Adipocyte (in vitro differentiated cells): ENCODE results near the gene FAM229B.
"Not testable (repeated sequence)": the region's sequence is repeated elsewhere in the genome, so short reads cannot be mapped to it uniquely, and the experiment has no call there.

Experiments
- DNase-seq: peaks from one replicate; pipeline ENCODE4 v3.0.0-alpha.2; 2015; ENCODE audit warnings: low read depth
- H3K27me3 ChIP-seq: replicated peaks from 2 replicates; pipeline ENCODE4 v1.7.0; 2013; ENCODE audit warnings: mild to moderate bottlenecking, low read length, moderate library complexity; ENCODE audit not compliant: control insufficient read depth, insufficient read depth
- H3K36me3 ChIP-seq: 2 replicates; pipeline ENCODE4 v1.7.0; 2013; ENCODE audit warnings: low read length, mild to moderate bottlenecking, moderate library complexity; ENCODE audit not compliant: control insufficient read depth, insufficient read depth, severe bottlenecking
- H3K4me1 ChIP-seq: 2 replicates; pipeline ENCODE4 v1.7.0; 2013; ENCODE audit warnings: mild to moderate bottlenecking, low read length, moderate library complexity; ENCODE audit not compliant: control insufficient read depth, insufficient read depth
- H3K4me3 ChIP-seq: 2 replicates; pipeline ENCODE4 v1.7.0; 2013; ENCODE audit warnings: mild to moderate bottlenecking, low read length, moderate library complexity
- H3K9ac ChIP-seq: 2 replicates; pipeline ENCODE4 v1.7.0; 2013; ENCODE audit warnings: mild to moderate bottlenecking, low read length, moderate library complexity
- H3K9me3 ChIP-seq: 2 replicates; pipeline ENCODE4 v1.7.0; 2013; ENCODE audit warnings: mild to moderate bottlenecking, low read length, moderate library complexity; ENCODE audit not compliant: control insufficient read depth

Gene FAM229B

GRCh38 chr6:112066606-112067005 is 20.8 kb upstream of the FAM229B start:
- H3K9ac ChIP-seq = no peak overlapping the region
- H3K4me1 ChIP-seq = peaks cover 3% of the 10 kb centered on the region
- no peak for DNase-seq
- H3K4me3 ChIP-seq = no peak overlapping the region
- peaks cover 31% of the 10 kb centered on the region for H3K36me3 ChIP-seq
- H3K9me3 ChIP-seq = no peaks in the 10 kb centered on the region
- no peaks in the 10 kb centered on the region for H3K27me3 ChIP-seq

DNA sequence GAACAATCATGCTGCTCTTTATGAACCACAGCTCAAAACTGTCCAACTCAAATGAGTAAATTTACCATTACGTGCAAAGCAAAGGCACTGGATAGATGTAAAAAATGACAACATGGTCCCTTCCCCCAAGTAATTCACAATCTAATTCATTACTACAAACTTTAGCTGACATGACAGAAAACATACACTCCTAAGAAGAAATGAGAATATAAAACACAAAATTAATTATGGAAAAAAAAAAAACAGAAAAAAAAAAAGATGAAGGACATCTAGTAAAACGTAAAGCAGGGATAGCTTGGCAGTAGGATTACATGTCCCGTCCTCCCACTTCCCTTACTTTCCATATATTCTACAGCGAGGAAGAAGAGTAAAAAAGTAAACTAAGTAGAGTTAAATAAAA is 5.8 kb upstream of the FAM229B start:
- peaks cover 11% of the 10 kb centered on the region for H3K4me1 ChIP-seq
- H3K4me3 ChIP-seq = no peak overlapping the region
- H3K27me3 ChIP-seq = no peaks in the 10 kb centered on the region
- DNase-seq = no peak
- H3K9me3 ChIP-seq = no peaks in the 10 kb centered on the region
- H3K9ac ChIP-seq = no peak overlapping the region
- peaks cover 60% of the 10 kb centered on the region for H3K36me3 ChIP-seq

GRCh38 chr6:112085286-112086065 is 1.9 kb upstream of the FAM229B start:
- Histone ChIP-seq H3K9ac (peak overlapping the region; percentile 91), H3K36me3 (peaks cover 21% of the 10 kb centered on the region), H3K4me3 (peak overlapping the region; percentile 89), H3K9me3 (no peaks in the 10 kb centered on the region), H3K27me3 (no peaks in the 10 kb centered on the region), H3K4me1 (peaks cover 14% of the 10 kb centered on the region)
- DNase-seq = no peak

DNA sequence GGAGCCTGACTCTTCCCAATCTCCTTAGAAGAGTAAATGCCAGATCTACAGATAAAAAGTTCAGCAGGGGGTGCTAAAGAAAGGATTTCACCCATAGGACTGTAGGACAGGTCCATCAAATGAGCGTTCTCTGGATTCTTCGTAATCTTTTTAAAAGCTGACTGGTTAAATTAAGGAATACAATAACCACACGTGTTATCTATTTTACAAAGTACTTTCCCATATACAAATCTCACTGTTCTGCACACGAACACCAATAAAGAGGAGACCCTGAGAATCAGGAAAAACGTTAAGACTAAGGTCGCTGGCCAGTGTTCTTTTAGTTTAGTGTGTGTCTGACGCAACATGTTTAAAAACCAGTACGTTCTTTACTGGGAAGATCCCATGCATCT is 651 bp upstream of the FAM229B start:
- Histone ChIP-seq H3K4me1 (peaks cover 14% of the 10 kb centered on the region), H3K9ac (peak overlapping the region; percentile 91), H3K9me3 (no peaks in the 10 kb centered on the region), H3K27me3 (no peaks in the 10 kb centered on the region), H3K4me3 (peak overlapping the region; percentile 89), H3K36me3 (peaks cover 15% of the 10 kb centered on the region)
- peak; percentile 77 for DNase-seq

DNA sequence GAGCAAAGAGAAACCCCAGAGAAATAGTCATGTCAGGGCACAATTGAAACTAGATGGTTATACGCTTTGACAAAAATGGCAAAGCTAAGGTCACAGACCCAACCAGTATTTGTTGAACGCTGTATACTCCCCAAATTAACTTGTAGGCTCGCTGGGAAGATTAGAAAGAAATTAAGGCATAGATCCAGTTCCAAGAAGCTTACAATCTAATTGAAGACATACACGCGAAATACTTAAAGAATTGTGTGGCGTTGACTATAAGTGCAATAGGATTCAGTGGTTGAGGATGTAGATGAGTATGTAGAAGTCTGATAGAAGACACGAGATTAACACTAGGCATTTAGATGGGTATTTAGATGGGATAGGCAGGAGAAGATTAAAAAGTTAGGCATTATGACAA is 525 bp downstream of the FAM229B start:
- DNase-seq = peak; percentile 55
- Histone ChIP-seq H3K4me1 (peaks cover 14% of the 10 kb centered on the region), H3K36me3 (peaks cover 15% of the 10 kb centered on the region), H3K4me3 (peak overlapping the region; percentile 89), H3K27me3 (no peaks in the 10 kb centered on the region), H3K9ac (peak overlapping the region; percentile 91), H3K9me3 (no peaks in the 10 kb centered on the region)

DNA sequence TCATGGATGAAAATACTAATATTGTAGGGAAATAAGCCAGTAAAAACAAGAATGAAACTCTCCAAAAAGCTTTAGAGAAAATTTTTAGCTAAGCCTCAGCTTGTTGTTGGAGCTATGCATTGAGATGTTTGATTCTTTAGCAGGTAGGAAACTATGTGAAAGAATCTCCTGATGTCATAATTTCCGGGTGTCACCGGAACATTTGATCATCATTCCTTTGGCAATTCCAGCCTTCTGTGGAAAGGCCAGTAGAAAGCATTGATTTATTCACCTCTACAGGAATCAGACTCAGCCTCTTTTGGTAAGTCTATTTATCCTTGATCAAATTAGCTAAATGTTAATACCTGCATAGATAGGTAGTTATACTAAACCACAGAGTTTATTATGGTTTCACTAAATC is 9.5 kb downstream of the FAM229B start:
- Histone ChIP-seq H3K36me3 (peaks cover 9% of the 10 kb centered on the region), H3K9ac (no peak overlapping the region), H3K4me3 (no peak overlapping the region), H3K4me1 (no peaks in the 10 kb centered on the region), H3K9me3 (no peaks in the 10 kb centered on the region), H3K27me3 (no peaks in the 10 kb centered on the region)
- no peak for DNase-seq

GRCh38 chr6:112100561-112100960 is 13.2 kb downstream of the FAM229B start:
- H3K27me3 ChIP-seq = no peaks in the 10 kb centered on the region
- no peak overlapping the region for H3K4me3 ChIP-seq
- DNase-seq = no peak
- H3K4me1 ChIP-seq = no peaks in the 10 kb centered on the region
- peaks cover 16% of the 10 kb centered on the region for H3K36me3 ChIP-seq
- H3K9ac ChIP-seq = no peak overlapping the region
- no peaks in the 10 kb centered on the region for H3K9me3 ChIP-seq

GRCh38 chr6:112106026-112106425 is 18.6 kb downstream of the FAM229B start:
- not testable (repeated sequence) for H3K4me3 ChIP-seq, DNase-seq, H3K9me3 ChIP-seq, H3K27me3 ChIP-seq, H3K9ac ChIP-seq, H3K4me1 ChIP-seq
- peaks cover 59% of the 10 kb centered on the region for H3K36me3 ChIP-seq

GRCh38 chr6:112106562-112106961 is 19.2 kb downstream of the FAM229B start:
- Histone ChIP-seq H3K4me1 (peaks cover 3% of the 10 kb centered on the region), H3K4me3 (no peak overlapping the region)

DNA sequence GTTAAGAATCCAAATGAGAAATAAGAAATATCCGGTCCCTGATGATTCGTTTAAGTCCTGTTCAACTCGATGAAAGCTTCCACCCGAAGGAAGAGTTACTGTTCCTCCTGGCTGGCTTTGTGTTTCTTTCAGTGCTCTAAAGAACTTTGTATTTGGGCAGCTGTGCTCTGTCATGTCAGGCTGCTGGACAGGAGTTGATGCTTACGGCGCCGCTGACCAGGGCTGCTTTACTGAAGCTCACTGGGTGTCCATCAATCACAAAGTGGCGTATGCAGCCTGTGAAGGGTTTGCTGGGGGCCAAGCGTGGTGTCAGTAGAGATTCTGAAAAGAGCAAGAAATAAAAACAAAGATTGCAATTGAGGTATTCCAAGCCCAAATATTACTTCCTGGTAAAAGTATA is 21.9 kb downstream of the FAM229B start:
- Histone ChIP-seq H3K27me3 (no peaks in the 10 kb centered on the region), H3K36me3 (peaks cover 81% of the 10 kb centered on the region), H3K4me1 (peaks cover 3% of the 10 kb centered on the region), H3K9ac (no peak overlapping the region), H3K9me3 (no peaks in the 10 kb centered on the region), H3K4me3 (no peak overlapping the region)
- no peak for DNase-seq

More at GRCh38 chr6:112106562-112106961, 19.2 kb downstream of the FAM229B start:
- H3K9me3 ChIP-seq = no peaks in the 10 kb centered on the region
- DNase-seq = no peak
- no peaks in the 10 kb centered on the region for H3K27me3 ChIP-seq
- no peak overlapping the region for H3K9ac ChIP-seq
- peaks cover 60% of the 10 kb centered on the region for H3K36me3 ChIP-seq

- Histone ChIP-seq H3K27me3 (no peaks in the 10 kb centered on the region), H3K9me3 (no peaks in the 10 kb centered on the region), H3K4me3 (no peak overlapping the region), H3K9ac (no peak overlapping the region), H3K36me3 (peaks cover 100% of the 10 kb centered on the region), H3K4me1 (no peaks in the 10 kb centered on the region)
- DNase-seq = no peak
Measured at GRCh38 chr6:112113431-112113830, 26.0 kb downstream of the FAM229B start.

DNA sequence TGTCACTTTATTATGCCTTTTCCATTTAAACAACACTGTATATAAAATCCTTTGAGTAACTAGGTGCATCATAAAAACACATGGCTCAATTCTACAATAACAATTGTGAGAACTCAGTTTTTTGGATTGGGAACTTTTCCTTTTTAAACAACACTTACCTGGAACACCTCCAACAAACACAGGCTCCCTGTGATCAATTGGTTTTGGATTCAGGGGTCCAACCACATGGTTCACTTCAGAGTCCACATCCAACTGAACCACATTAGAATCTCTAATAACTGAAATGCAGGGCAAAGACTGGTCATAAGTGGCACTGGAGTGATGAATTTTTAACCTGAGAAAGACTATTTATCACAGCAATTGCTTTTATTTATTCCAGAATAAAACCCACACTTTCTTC is 26.5 kb downstream of the FAM229B start:
- DNase-seq = no peak
- Histone ChIP-seq H3K4me3 (no peak overlapping the region), H3K36me3 (peaks cover 100% of the 10 kb centered on the region), H3K9me3 (no peaks in the 10 kb centered on the region), H3K9ac (no peak overlapping the region), H3K27me3 (no peaks in the 10 kb centered on the region), H3K4me1 (no peaks in the 10 kb centered on the region)
